ENCODE data around the gene PKP3. TPM values are rescaled to one million over a fixed set of nuclear protein-coding genes. Genes with fewer than 3 reads are reported as not detected.

Gene PKP3
- total RNA-seq, 5 donors from 2014 or later (not counting 1 experiment from before 2014, with no cell fraction given) = 0.32 to 0.85 (median 0.47) TPM; not detected in 1

DNA sequence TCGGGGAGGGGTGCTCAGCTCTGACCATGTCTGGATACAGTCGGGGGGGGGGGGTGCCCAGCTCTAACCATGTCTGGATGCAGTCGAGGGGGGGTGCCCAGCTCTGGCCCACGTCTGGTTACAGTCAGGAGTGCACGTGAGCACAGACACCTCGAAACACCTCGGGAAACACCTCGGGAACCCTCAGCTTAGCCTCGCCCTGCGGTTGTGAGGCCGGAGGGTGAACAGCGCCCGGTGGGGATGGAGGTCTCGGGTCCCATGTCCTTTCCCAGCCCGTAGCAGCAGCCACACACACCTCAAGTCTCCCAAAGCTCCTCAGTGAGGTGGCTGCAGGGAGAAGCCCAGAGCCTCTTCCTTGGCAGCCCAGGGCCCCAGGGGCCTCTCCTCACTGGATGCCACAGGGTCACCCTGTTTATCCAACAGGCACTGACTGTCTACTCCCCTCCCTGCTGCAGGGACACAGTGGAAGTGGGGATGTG lies 18.7 kb downstream of the PKP3 start:
- peaks cover 24 to 41% (median 35%) of the 10 kb centered on the region in 3 donors for H3K4me1 Mint-ChIP-seq
- peak overlapping the region; percentile 57 to 90 for H3K4me3 ChIP-seq (ENCODE audit: control insufficient read depth in 1 of 2, extremely low read depth in 1 of 2, low read length in 1 of 2)
- H3K27ac ChIP-seq (ENCODE audit: low read length) = peak overlapping the region; percentile 44
- no peaks in the 10 kb centered on the region for H3K36me3 Mint-ChIP-seq
- ATAC-seq (replicated peaks in 1 of 4) (no peak), DNase-seq (peak in 1 of 35 experiments; percentile 1)
- no peaks in the 10 kb centered on the region for H3K27me3 ChIP-seq (replicated peaks in 1 of 2; ENCODE audit: control insufficient read depth in 2 of 2, extremely low read depth in 1 of 2, insufficient read depth in 2 of 2, low read length in 1 of 2)
- peak overlapping the region; percentile 86 to 90 for H3K27ac Mint-ChIP-seq
- CTCF ChIA-PET = no interaction called here
- H3K27me3 Mint-ChIP-seq = no peaks in the 10 kb centered on the region
- no peaks in the 10 kb centered on the region for H3K9me3 ChIP-seq
- H3K9me3 Mint-ChIP-seq = no peaks in the 10 kb centered on the region
- peaks cover 14% of the 10 kb centered on the region in 2 donors for H3K36me3 ChIP-seq (ENCODE audit: control insufficient read depth in 2 of 2, extremely low read depth in 1 of 2, insufficient read depth in 1 of 2, low read length in 1 of 2)
- H3K4me1 ChIP-seq (ENCODE audit: control insufficient read depth in 1 of 2, extremely low read depth in 1 of 2, insufficient read depth in 2 of 2, low read length in 2 of 2) = peaks cover 13 to 66% of the 10 kb centered on the region in 2 experiments
- POLR2A ChIA-PET = interaction anchor here in 1 of 2 donors (0.7 kb wide), 1 partner anchor 81 kb away, joined by 4 read pairs; no protein-coding TSS in a partner anchor
- peak overlapping the region; percentile 74 to 100 (median 79) for H3K4me3 Mint-ChIP-seq
- 74% methylated on average over 9 of the region's 15 CpGs for WGBS (ENCODE audit: insufficient coverage)

DNA sequence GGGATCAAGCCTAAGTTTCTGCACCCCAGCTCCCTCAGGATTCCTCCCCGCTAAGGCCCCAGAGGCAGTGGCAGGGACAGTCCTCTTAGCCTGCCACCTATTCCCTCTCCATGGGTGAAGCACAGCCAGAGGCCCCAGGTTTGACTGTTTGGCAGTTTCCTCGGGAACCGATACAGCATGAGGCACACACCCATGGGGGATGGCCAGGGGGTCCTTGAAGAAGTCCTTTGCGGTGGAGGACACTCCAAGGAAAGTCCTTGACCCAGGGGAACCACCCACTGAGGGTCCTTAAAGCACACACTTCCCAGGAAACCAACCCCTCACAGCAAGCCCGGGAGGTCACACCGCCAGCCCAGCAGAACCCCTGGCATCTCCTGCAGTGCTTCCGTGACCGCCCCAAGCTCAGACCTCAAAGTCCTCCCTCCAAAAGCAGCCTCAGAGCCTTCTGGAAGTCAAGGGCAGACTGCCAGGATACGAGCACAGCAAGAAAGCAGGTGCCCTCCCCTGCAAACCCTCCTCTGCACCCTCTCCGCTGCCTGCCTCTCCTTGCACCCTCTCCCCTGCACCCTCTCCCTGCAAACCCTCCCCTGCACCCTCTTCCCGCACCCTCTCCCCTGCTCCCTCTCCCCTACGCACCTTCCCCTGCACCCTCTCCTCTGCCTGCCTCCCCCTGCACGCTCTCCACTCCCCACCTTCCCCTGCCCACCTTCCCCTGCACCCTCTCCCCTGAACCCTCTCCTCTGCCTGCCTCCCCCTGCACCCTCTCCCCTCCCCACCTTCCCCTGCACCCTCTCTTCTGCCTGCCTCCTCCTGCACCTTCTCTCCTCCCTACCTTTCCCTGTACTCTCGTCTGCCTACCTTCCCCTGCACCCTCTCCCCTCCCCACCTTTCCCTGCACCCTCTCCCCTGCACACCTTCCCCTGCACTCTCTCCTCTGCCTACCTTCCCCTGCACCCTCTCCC lies 19.4 kb downstream of the PKP3 start:
- H3K36me3 Mint-ChIP-seq = no peaks in the 10 kb centered on the region
- 4% methylated on average over 10 of the region's 14 CpGs for WGBS (ENCODE audit: insufficient coverage)
- Histone ChIP-seq H3K27me3 (replicated peaks in 1 of 2; ENCODE audit: control insufficient read depth in 2 of 2, extremely low read depth in 1 of 2, insufficient read depth in 2 of 2, low read length in 1 of 2) (no peaks in the 10 kb centered on the region), H3K27ac (ENCODE audit: low read length) (peak overlapping the region; percentile 44), H3K9me3 (no peaks in the 10 kb centered on the region), H3K4me3 (ENCODE audit: control insufficient read depth in 1 of 2, extremely low read depth in 1 of 2, low read length in 1 of 2) (peak overlapping the region; percentile 57 to 90), H3K4me1 (ENCODE audit: control insufficient read depth in 1 of 2, extremely low read depth in 1 of 2, insufficient read depth in 2 of 2, low read length in 2 of 2) (peaks cover 12 to 63% of the 10 kb centered on the region in 2 experiments), H3K36me3 (ENCODE audit: control insufficient read depth in 2 of 2, extremely low read depth in 1 of 2, insufficient read depth in 1 of 2, low read length in 1 of 2) (peaks cover 8 to 14% of the 10 kb centered on the region in 2 donors)
- H3K9me3 Mint-ChIP-seq = no peaks in the 10 kb centered on the region
- H3K27ac Mint-ChIP-seq = peak overlapping the region; percentile 86 to 90
- no peaks in the 10 kb centered on the region for H3K27me3 Mint-ChIP-seq
- H3K4me1 Mint-ChIP-seq = peaks cover 21 to 38% (median 35%) of the 10 kb centered on the region in 3 donors
- POLR2A ChIA-PET = interaction anchor here in 1 of 2 donors (0.7 kb wide), 1 partner anchor 80 kb away, joined by 4 read pairs; no protein-coding TSS in a partner anchor
- peak overlapping the region; percentile 74 to 100 (median 79) for H3K4me3 Mint-ChIP-seq
- CTCF ChIA-PET = interaction anchor here in 1 of 2 donors (1.7 kb wide), 1 partner anchor 35 kb away, joined by 12 read pairs; no protein-coding TSS in a partner anchor
- no peak for ATAC-seq (replicated peaks in 1 of 4)
- peak in 4 of 35 experiments; percentile 12 to 42 (median 28) for DNase-seq

DNA sequence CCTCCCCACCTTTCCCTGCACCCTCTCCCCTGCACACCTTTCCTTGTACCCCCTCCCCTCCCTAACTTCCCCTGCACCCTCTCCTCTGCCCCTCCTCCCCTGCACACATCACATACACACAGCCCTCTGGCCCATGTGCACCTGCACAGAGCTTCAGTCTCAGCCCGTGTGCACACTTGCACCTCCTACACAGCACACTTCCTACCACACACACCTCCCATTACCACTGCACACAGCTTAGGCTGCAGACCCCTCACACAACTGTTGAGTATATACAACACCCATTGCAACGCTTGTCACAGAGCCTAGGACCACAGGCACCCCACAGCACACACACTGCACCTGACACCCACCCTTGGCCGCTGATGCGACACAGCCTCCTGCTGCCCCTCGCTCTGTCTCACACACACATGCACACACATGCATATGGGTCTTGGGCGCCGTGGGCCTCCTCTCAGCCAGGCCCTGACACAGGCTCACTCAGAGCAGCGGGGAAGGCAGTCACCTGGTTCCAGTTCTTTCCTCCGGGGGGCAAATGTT lies 20.4 kb downstream of the PKP3 start:
- H3K4me3 ChIP-seq (ENCODE audit: control insufficient read depth in 1 of 2, extremely low read depth in 1 of 2, low read length in 1 of 2) = peak overlapping the region; percentile 86 to 90
- ChIA-PET POLR2A (no interaction called here), CTCF (interaction anchor here (0.6 to 1.7 kb wide), 4 partner anchors 7 to 1619 kb away, joined by 3 to 12 read pairs (median 8); no protein-coding TSS in a partner anchor)
- H3K36me3 Mint-ChIP-seq = no peaks in the 10 kb centered on the region
- H3K27me3 ChIP-seq (replicated peaks in 1 of 2; ENCODE audit: control insufficient read depth in 2 of 2, extremely low read depth in 1 of 2, insufficient read depth in 2 of 2, low read length in 1 of 2) = no peaks in the 10 kb centered on the region
- peak overlapping the region; percentile 53 for H3K27ac ChIP-seq (ENCODE audit: low read length)
- WGBS (ENCODE audit: insufficient coverage) = 0% methylated on average over 8 of the region's 9 CpGs
- DNase-seq (peak in 1 of 35 experiments; percentile 3), ATAC-seq (replicated peaks in 1 of 4) (peak; percentile 16 to 40 (median 22))
- peak overlapping the region; percentile 91 to 100 (median 96) for H3K4me3 Mint-ChIP-seq
- no peaks in the 10 kb centered on the region for H3K9me3 Mint-ChIP-seq
- no peaks in the 10 kb centered on the region for H3K9me3 ChIP-seq
- peaks cover 3 to 10% of the 10 kb centered on the region in 2 donors for H3K36me3 ChIP-seq (ENCODE audit: control insufficient read depth in 2 of 2, extremely low read depth in 1 of 2, insufficient read depth in 1 of 2, low read length in 1 of 2)
- peaks cover 21 to 32% (median 28%) of the 10 kb centered on the region in 3 donors for H3K4me1 Mint-ChIP-seq
- H3K27ac Mint-ChIP-seq = peak overlapping the region; percentile 95
- no peaks in the 10 kb centered on the region for H3K27me3 Mint-ChIP-seq
- H3K4me1 ChIP-seq (ENCODE audit: control insufficient read depth in 1 of 2, extremely low read depth in 1 of 2, insufficient read depth in 2 of 2, low read length in 2 of 2) = peaks cover 12 to 57% of the 10 kb centered on the region in 2 experiments

DNA sequence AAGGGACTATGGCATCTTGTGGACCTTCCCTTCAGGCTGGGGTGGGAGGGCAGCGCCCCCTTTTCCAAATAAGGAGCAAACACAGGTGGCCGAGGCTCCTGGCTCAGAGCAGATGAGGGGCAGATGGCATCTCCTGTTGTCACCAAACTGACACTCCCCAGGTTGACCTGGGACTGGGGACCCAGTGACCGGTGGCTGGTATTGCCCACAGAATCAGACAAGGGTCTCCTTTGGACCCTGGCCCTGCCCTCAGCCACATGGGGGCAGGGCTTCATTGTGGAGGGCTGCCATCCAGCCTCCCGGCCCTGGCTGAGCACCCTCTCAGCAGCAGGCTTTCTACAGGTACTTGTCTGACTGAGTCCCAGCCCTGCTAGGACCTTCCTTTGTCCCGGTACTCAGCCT lies 21.6 kb downstream of the PKP3 start:
- Histone ChIP-seq H3K9me3 (no peaks in the 10 kb centered on the region), H3K4me1 (ENCODE audit: control insufficient read depth in 1 of 2, extremely low read depth in 1 of 2, insufficient read depth in 2 of 2, low read length in 2 of 2) (peaks cover 12 to 47% of the 10 kb centered on the region in 2 experiments), H3K27me3 (replicated peaks in 1 of 2; ENCODE audit: control insufficient read depth in 2 of 2, extremely low read depth in 1 of 2, insufficient read depth in 2 of 2, low read length in 1 of 2) (no peaks in the 10 kb centered on the region), H3K36me3 (ENCODE audit: control insufficient read depth in 2 of 2, extremely low read depth in 1 of 2, insufficient read depth in 1 of 2, low read length in 1 of 2) (no peaks in the 10 kb centered on the region), H3K27ac (ENCODE audit: low read length) (peak overlapping the region; percentile 66), H3K4me3 (ENCODE audit: control insufficient read depth in 1 of 2, extremely low read depth in 1 of 2, low read length in 1 of 2) (peak overlapping the region; percentile 64 to 90)
- DNase-seq (no peak), ATAC-seq (replicated peaks in 1 of 4) (no peak)
- Mint-ChIP-seq H3K27me3 (no peaks in the 10 kb centered on the region), H3K27ac (peak overlapping the region; percentile 95), H3K9me3 (no peaks in the 10 kb centered on the region), H3K36me3 (no peaks in the 10 kb centered on the region), H3K4me3 (peak overlapping the region; percentile 91 to 100 (median 96)), H3K4me1 (peaks cover 21 to 29% (median 28%) of the 10 kb centered on the region in 3 donors)
- WGBS (ENCODE audit: insufficient coverage) = 15% methylated on average over 5 of the region's 5 CpGs
- CTCF ChIA-PET = interaction anchor here in 1 of 2 donors (1.4 kb wide), 1 partner anchor 9 kb away, joined by 12 read pairs; no protein-coding TSS in a partner anchor
- POLR2A ChIA-PET = no interaction called here

DNA sequence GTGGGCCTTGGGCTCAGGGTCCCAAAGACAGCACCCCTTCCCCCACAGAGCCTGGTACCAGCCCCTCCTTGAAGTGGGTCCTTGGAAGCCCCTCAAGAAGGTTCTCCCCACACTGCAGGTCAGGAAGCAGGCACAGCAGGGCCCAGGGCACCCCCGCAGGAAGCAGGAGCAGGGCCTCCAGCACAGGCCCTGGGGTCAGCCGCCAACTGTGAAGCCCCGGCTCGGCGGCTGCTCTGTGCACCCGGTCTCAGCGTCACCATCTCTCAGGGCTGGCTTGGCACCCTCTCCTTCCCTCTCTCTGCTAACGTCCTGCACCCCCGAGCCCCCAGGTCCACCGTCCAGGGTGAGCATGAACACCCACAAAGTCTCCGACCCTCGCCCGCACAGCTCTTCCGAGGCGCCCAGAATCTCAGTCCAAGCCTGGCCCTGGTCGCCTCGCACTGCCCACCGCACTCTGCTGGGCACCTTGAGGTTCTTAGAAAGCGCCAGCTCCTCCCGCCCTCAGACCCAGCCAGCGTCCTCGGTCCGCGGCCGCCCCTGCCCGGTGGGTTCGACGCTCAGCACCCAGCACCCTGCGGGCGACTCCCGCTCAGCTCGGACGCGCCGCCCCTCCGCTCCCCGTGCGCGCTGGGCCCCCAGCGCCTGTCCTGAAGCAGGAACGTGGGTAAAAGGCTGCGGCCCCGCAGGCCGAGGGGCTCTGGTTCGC lies 22.2 kb downstream of the PKP3 start:
- ChIA-PET POLR2A (no interaction called here), CTCF (interaction anchor here in 1 of 2 donors (1.2 kb wide), 1 partner anchor 9 kb away, joined by 5 read pairs; no protein-coding TSS in a partner anchor)
- Histone ChIP-seq H3K9me3 (no peaks in the 10 kb centered on the region), H3K27ac (ENCODE audit: low read length) (peak overlapping the region; percentile 66), H3K4me1 (ENCODE audit: control insufficient read depth in 1 of 2, extremely low read depth in 1 of 2, insufficient read depth in 2 of 2, low read length in 2 of 2) (peaks cover 12 to 47% of the 10 kb centered on the region in 2 experiments), H3K36me3 (ENCODE audit: control insufficient read depth in 2 of 2, extremely low read depth in 1 of 2, insufficient read depth in 1 of 2, low read length in 1 of 2) (no peaks in the 10 kb centered on the region), H3K4me3 (ENCODE audit: control insufficient read depth in 1 of 2, extremely low read depth in 1 of 2, low read length in 1 of 2) (peak overlapping the region; percentile 64 to 90), H3K27me3 (replicated peaks in 1 of 2; ENCODE audit: control insufficient read depth in 2 of 2, extremely low read depth in 1 of 2, insufficient read depth in 2 of 2, low read length in 1 of 2) (no peaks in the 10 kb centered on the region)
- 2% methylated on average over 43 of the region's 45 CpGs for WGBS (ENCODE audit: insufficient coverage)
- Mint-ChIP-seq H3K4me3 (peak overlapping the region; percentile 91 to 100 (median 96)), H3K27me3 (no peaks in the 10 kb centered on the region), H3K4me1 (peaks cover 21 to 29% (median 28%) of the 10 kb centered on the region in 3 donors), H3K9me3 (no peaks in the 10 kb centered on the region), H3K27ac (peak overlapping the region; percentile 95), H3K36me3 (no peaks in the 10 kb centered on the region)
- DNase-seq = peak in 2 of 35 experiments; percentile 14 to 38
- peak in 1 of 4 experiments; percentile 2 for ATAC-seq (replicated peaks in 1 of 4)
